ENCODE data around the gene NTM.

The NTM gene

GRCh38 chr11:131964698-131965483, 594.5 kb downstream of the NTM start:
- TF ChIP-seq PAX5 (IDR thresholded peaks at IDR 0.05; ENCODE audit: insufficient read depth, low read length, severe bottlenecking): no peak
- no peak for TF ChIP-seq POU2F2 (IDR thresholded peaks at IDR 0.05; ENCODE audit: low read depth, low read length)
- TF ChIP-seq POLR2A (IDR thresholded peaks at IDR 0.05; ENCODE audit: low read depth, low read length): no peak
- TF ChIP-seq POLR2AphosphoS5 (IDR thresholded peaks at IDR 0.05; ENCODE audit: low read depth, low read length): no peak
- TF ChIP-seq TAF1 (IDR thresholded peaks at IDR 0.05; ENCODE audit: low read depth, low read length): no peak
- TF ChIP-seq SPI1 (IDR thresholded peaks at IDR 0.05; ENCODE audit: low read depth, low read length): no peak
- FAIRE-seq: no peak
- no peak for DNase-seq (ENCODE audit: insufficient read length, low spot score)

GRCh38 chr11:131965504-131965903, 595.1 kb downstream of the NTM start:
- no peak for FAIRE-seq
- no peak for TF ChIP-seq POLR2AphosphoS5 (IDR thresholded peaks at IDR 0.05; ENCODE audit: low read depth, low read length)
- no peak for TF ChIP-seq PAX5 (IDR thresholded peaks at IDR 0.05; ENCODE audit: insufficient read depth, low read length, severe bottlenecking)
- TF ChIP-seq POLR2A (IDR thresholded peaks at IDR 0.05; ENCODE audit: low read depth, low read length): no peak
- no peak for TF ChIP-seq SPI1 (IDR thresholded peaks at IDR 0.05; ENCODE audit: low read depth, low read length)
- TF ChIP-seq TAF1 (IDR thresholded peaks at IDR 0.05; ENCODE audit: low read depth, low read length): no peak
- TF ChIP-seq POU2F2 (IDR thresholded peaks at IDR 0.05; ENCODE audit: low read depth, low read length): no peak
- DNase-seq (ENCODE audit: insufficient read length, low spot score): no peak

- FAIRE-seq: no peak
- no peak for DNase-seq (ENCODE audit: insufficient read length, low spot score)
- no peak for TF ChIP-seq POLR2AphosphoS5 (IDR thresholded peaks at IDR 0.05; ENCODE audit: low read depth, low read length)
- TF ChIP-seq TAF1 (IDR thresholded peaks at IDR 0.05; ENCODE audit: low read depth, low read length): no peak
- TF ChIP-seq POLR2A (IDR thresholded peaks at IDR 0.05; ENCODE audit: low read depth, low read length): no peak
- no peak for TF ChIP-seq SPI1 (IDR thresholded peaks at IDR 0.05; ENCODE audit: low read depth, low read length)
- no peak for TF ChIP-seq POU2F2 (IDR thresholded peaks at IDR 0.05; ENCODE audit: low read depth, low read length)
Measured at GRCh38 chr11:131966667-131967066, 596.3 kb downstream of the NTM start.

- DNase-seq (ENCODE audit: insufficient read length, low spot score) (no peak), FAIRE-seq (no peak)
- TF ChIP-seq PAX5 (IDR thresholded peaks at IDR 0.05; ENCODE audit: insufficient read depth, low read length, severe bottlenecking): no peak
- TF ChIP-seq SPI1 (IDR thresholded peaks at IDR 0.05; ENCODE audit: low read depth, low read length): no peak
- no peak for TF ChIP-seq POLR2A (IDR thresholded peaks at IDR 0.05; ENCODE audit: low read depth, low read length)
- TF ChIP-seq POLR2AphosphoS5 (IDR thresholded peaks at IDR 0.05; ENCODE audit: low read depth, low read length): no peak
- no peak for TF ChIP-seq POU2F2 (IDR thresholded peaks at IDR 0.05; ENCODE audit: low read depth, low read length)
- no peak for TF ChIP-seq TAF1 (IDR thresholded peaks at IDR 0.05; ENCODE audit: low read depth, low read length)
Measured at GRCh38 chr11:131969261-131969660, 598.8 kb downstream of the NTM start.

- FAIRE-seq (no peak), DNase-seq (ENCODE audit: insufficient read length, low spot score) (no peak)
- TF ChIP-seq PAX5 (IDR thresholded peaks at IDR 0.05; ENCODE audit: insufficient read depth, low read length, severe bottlenecking): no peak
- TF ChIP-seq TAF1 (IDR thresholded peaks at IDR 0.05; ENCODE audit: low read depth, low read length): no peak
- TF ChIP-seq POLR2AphosphoS5 (IDR thresholded peaks at IDR 0.05; ENCODE audit: low read depth, low read length): no peak
- TF ChIP-seq POLR2A (IDR thresholded peaks at IDR 0.05; ENCODE audit: low read depth, low read length): no peak
- TF ChIP-seq POU2F2 (IDR thresholded peaks at IDR 0.05; ENCODE audit: low read depth, low read length): no peak
Measured at GRCh38 chr11:131973061-131973460, 602.6 kb downstream of the NTM start.

- TF ChIP-seq PAX5 (IDR thresholded peaks at IDR 0.05; ENCODE audit: insufficient read depth, low read length, severe bottlenecking) (no peak), POLR2AphosphoS5 (IDR thresholded peaks at IDR 0.05; ENCODE audit: low read depth, low read length) (no peak), TAF1 (IDR thresholded peaks at IDR 0.05; ENCODE audit: low read depth, low read length) (no peak), POU2F2 (IDR thresholded peaks at IDR 0.05; ENCODE audit: low read depth, low read length) (no peak), SPI1 (IDR thresholded peaks at IDR 0.05; ENCODE audit: low read depth, low read length) (no peak), POLR2A (IDR thresholded peaks at IDR 0.05; ENCODE audit: low read depth, low read length) (no peak)
- no peak for FAIRE-seq
- DNase-seq (ENCODE audit: insufficient read length, low spot score): no peak
Measured at GRCh38 chr11:131975619-131976018, 605.2 kb downstream of the NTM start.

GRCh38 chr11:131976021-131976420, 605.6 kb downstream of the NTM start:
- no peak for FAIRE-seq

GRCh38 chr11:131977231-131977630, 606.8 kb downstream of the NTM start:
- TF ChIP-seq POLR2AphosphoS5 (IDR thresholded peaks at IDR 0.05; ENCODE audit: low read depth, low read length): no peak
- no peak for TF ChIP-seq POU2F2 (IDR thresholded peaks at IDR 0.05; ENCODE audit: low read depth, low read length)
- no peak for TF ChIP-seq SPI1 (IDR thresholded peaks at IDR 0.05; ENCODE audit: low read depth, low read length)
- no peak for TF ChIP-seq TAF1 (IDR thresholded peaks at IDR 0.05; ENCODE audit: low read depth, low read length)
- no peak for TF ChIP-seq PAX5 (IDR thresholded peaks at IDR 0.05; ENCODE audit: insufficient read depth, low read length, severe bottlenecking)
- DNase-seq (ENCODE audit: insufficient read length, low spot score) (no peak), FAIRE-seq (no peak)

More at GRCh38 chr11:131976021-131976420, 605.6 kb downstream of the NTM start:
- DNase-seq (ENCODE audit: insufficient read length, low spot score): no peak
- TF ChIP-seq TAF1 (IDR thresholded peaks at IDR 0.05; ENCODE audit: low read depth, low read length) (no peak), POLR2A (IDR thresholded peaks at IDR 0.05; ENCODE audit: low read depth, low read length) (no peak), PAX5 (IDR thresholded peaks at IDR 0.05; ENCODE audit: insufficient read depth, low read length, severe bottlenecking) (no peak), POLR2AphosphoS5 (IDR thresholded peaks at IDR 0.05; ENCODE audit: low read depth, low read length) (no peak), SPI1 (IDR thresholded peaks at IDR 0.05; ENCODE audit: low read depth, low read length) (no peak), POU2F2 (IDR thresholded peaks at IDR 0.05; ENCODE audit: low read depth, low read length) (no peak)

- FAIRE-seq (no peak), DNase-seq (ENCODE audit: insufficient read length, low spot score) (no peak)
- TF ChIP-seq SPI1 (IDR thresholded peaks at IDR 0.05; ENCODE audit: low read depth, low read length) (no peak), POLR2A (IDR thresholded peaks at IDR 0.05; ENCODE audit: low read depth, low read length) (no peak), POU2F2 (IDR thresholded peaks at IDR 0.05; ENCODE audit: low read depth, low read length) (no peak), PAX5 (IDR thresholded peaks at IDR 0.05; ENCODE audit: insufficient read depth, low read length, severe bottlenecking) (no peak), POLR2AphosphoS5 (IDR thresholded peaks at IDR 0.05; ENCODE audit: low read depth, low read length) (no peak), TAF1 (IDR thresholded peaks at IDR 0.05; ENCODE audit: low read depth, low read length) (no peak)
Measured at GRCh38 chr11:131977854-131978253, 607.4 kb downstream of the NTM start.

Data from GM12891 (cell line).